GM18519 (cell line): Measurements from ENCODE around the gene NEMP2.

ENCODE experiments used
- ATAC-seq: cut with Tn5 transposase; IDR thresholded peaks from one replicate; pipeline ENCODE4 v1.9.1; 2021; ENCODE audit warnings: mild to moderate bottlenecking, moderate library complexity; ENCODE audit not compliant: unreplicated experiment, low FRiP score

Gene NEMP2

DNA sequence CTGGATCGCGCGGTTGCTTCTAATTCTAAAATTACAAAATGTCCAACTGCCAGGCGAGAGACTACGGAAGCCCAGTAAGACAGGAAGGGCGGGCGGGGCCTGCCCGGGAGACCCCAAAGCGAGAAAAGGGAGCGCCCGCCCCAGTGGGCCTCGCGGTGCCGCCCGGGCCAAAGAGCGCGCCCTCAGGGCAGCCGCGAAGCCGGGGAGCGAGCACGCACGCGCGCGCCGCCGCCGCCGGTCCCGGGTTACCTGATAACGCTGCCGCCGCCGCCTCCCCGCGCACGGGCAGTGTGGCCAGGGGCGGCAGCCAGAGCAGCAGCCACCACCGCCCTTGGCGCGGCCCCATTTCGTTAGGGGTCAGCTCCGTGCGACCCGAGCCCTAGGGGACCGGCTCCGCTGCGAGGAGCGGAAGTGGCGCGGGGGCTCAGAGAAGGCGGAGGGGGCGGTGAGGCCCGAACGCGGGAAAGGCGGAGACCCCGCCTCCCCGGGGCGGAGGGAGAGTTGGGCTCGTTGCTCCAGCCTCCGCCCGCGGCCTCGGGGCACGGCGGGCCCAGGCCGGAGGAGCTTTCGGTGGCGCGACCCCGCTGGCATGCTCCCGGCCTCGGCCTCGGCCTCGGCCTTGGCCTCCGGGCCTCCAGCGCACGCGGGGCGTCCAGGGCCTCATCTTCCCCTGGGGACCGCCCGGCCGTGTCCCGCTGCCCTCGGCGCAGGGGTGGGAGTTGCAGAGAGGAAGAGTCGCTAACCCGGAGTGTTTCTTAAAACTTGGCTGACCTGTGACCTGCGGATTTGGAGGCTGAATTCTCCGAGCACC lies at the start of gene NEMP2:
Gene NEMP2 (minus strand): TSS at position 413 of the 811 bp plus-strand sequence. CDS start 67 bp downstream, at position 346.
- ATAC-seq: peak; percentile 55

DNA sequence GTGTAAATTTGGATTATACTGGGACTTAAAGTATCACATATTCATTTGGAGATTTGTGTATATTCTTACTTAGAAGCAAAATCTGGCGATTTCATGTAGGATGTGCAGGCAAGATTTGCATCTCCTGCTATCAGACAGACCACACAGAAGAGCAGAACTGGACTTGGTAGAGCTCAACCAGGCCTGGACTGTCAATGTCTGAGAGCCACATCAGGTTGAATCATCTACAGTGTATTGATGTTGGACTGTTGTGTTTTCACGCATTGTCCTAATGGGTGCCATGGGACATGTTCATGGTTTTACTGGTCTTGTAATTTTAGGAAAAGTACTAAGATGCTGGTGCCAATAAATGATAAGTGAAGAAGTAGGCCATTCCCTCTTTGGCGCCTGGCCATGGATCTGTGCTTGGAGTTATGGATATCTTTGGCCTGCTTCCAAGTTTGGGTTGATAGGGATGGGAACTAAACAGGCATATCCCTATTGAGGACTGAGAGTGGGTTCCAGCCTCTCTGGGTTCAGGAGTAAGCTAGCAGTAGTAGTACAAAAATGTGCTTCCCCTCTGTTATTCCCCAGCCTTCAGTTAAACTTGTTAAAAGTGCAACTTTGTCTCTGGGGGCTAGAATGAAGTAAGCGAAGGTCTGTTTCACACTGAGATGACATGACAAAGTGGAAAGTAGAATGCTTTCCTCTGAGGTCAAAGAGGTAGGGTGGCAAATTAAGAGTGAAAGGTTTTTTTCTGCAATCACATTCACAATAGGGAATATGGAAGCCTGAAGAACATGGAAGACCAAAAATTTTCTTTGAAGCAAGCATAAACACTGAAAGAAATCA lies 49.2 kb upstream of the NEMP2 start:
- peak; percentile 55 for ATAC-seq

- ATAC-seq: peak; percentile 59
Observed at GRCh38 chr2:190582736-190583506, 48.4 kb upstream of the NEMP2 start.

GRCh38 chr2:190582019-190582418 lies 47.5 kb upstream of the NEMP2 start:
- no peak for ATAC-seq

DNA sequence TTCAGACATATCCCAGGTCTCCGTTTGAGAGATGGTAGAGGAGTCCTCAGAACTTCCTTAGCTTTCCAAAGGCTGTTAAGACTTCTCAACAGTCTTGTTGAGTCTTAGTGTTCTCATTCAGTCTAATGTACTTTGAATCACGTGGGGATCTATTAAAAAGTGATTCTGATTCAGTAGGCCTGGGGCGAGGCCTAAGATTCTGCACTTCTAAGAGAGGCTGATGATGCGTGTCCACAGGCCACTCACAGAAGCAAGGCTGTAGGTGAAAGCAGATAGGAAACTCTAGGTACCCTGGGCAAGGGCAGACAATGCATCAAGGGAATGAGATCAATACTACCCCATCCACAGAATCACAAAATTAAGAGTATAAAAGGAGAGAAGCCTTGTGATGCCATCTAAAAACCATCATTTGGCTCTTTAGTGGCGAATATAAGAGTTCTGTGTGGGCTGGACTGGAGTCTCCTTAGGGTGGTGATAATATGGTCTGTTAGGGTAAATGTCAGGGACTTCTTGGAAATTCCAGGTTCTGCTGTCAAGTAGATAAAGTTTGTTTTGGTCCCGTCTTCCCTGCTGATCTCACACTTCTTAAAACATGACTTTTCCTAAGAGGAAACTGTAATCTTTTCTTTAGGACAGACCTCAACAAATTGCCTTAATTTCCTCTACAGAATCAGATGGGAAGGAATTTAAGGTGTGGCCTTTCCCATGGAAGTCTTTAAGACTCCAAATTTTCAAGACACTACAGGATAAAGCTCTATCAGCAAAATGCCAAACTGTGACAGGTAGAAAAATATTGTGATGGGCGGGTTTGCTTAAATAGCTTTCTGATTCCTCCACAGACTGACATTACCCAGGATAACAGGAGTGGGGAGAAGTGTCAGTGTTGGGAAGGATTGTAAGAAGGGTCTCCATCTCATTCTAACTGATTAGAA lies 45.7 kb upstream of the NEMP2 start:
- no peak for ATAC-seq

GRCh38 chr2:190579058-190579410 lies 44.5 kb upstream of the NEMP2 start:
- ATAC-seq: no peak

DNA sequence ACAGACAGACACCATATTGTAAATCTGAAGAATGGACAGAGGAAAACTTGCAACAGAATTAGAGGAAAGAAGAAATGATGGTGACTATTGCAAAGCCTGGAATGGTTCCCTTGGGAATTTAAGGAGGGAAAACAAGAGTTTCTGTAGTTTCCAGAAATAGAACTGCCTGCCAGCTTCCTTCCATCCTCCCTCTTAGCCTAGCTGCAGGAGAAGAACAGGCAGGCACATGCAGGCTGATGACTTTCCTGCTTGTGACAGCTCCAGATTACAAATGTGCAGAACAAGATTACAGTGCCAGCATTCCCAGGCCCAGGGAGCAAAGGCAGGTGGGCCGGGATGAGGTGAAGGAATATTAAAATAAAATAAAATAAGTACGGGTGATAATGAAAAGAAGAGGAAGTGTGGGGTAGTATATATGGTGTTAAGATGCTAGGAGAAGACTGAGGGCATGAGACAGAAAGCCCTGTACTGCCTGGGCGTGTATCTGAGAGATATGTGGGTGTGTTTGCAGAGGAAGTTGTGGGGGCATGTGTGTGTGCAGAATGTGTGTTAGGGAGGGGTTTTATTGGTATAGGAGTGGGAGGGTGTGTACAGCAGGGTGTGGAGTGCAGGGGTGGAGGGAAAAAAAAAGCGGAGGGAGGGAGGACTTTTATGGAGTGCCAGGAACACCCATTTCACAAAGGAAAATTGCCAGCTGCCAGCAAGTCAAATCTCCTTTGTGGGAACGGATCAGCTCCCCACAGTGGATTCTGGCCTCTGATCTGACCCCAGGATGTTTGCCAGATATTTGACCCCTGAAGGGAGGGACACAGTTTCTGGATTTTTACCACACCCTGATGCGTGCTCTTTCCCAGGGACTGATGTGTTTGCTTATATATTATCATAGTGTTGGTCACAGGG lies 43.9 kb upstream of the NEMP2 start:
- no peak for ATAC-seq

DNA sequence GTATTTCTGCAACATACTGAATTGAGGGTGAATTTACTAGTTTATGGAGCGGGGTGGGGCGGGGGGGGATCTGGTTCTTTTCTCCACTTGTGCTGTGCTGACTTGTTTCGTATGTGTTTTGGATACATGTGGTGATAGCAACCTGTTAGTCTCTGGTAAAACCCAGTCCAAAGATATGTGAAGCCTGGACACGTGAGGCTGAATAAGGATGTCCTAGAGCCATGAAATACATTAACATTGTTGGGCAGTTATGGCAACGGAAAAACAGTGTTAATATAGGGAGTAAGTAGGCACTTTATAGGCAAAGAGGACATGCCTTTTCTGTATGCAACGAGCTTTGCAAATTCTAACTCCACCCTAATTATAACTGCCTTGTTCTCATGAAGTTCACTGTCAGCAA lies 42.1 kb upstream of the NEMP2 start:
- no peak for ATAC-seq

GRCh38 chr2:190575263-190575662 lies 40.7 kb upstream of the NEMP2 start:
- ATAC-seq: no peak

GRCh38 chr2:190574169-190574568 lies 39.6 kb upstream of the NEMP2 start:
- ATAC-seq: no peak

- ATAC-seq: no peak
Observed at GRCh38 chr2:190572246-190572645, 37.7 kb upstream of the NEMP2 start.

- no peak for ATAC-seq
Observed at GRCh38 chr2:190571686-190572085, 37.2 kb upstream of the NEMP2 start.

GRCh38 chr2:190570871-190571270 lies 36.3 kb upstream of the NEMP2 start:
- ATAC-seq: no peak

DNA sequence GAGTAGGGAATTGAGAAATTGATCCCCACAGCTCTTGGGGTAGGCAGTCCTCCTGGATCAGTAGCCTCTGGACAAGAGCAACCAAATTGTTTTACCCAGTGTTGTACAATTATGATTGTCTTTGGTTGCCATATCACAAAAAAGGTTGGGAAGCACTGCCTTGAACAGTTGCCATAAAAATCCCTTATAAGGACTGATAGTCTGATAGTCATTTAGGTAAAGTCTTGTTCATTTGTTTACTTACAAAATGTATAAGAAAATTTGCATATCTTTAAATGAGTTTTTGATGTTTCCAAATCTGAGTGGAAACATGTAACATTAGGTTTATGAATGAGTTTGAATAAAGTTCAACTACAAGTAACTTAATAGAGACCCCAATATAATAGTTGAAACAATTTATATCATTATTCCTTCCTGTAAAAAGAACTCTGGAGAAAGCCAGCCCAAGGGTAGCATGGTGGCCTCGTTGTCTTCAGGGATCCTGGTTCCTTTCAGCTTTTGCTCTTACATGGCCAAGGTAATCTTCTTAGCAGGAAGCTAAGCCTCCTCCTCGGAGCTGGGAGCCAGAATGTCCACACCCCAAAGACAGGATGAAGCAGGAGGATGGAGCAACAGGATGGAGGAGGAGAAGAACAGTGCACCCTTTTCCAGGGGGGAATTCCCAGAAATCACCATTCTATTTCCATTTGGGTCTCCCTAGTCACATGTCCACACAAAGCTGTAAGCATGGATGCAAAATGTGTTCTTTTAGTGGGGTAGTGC lies 35.7 kb upstream of the NEMP2 start:
- no peak for ATAC-seq

DNA sequence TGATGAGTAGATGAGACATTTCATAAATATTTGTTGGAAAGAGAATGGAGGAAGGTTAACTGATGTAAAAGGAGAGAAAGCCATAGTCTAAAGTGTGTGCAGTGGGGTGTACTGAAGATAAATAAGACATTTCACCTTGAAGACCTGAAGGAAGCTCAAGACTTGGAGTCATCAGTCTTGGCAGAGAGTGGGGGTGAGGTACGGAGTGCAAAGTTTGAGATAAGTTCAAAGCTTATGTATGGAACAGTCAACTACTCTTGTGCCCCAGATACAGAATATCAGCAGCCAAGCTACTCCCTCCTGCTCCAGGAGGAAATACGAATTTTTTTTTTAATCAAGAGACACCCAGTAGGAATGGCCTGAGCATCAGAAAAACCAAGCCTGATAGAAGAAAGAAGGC lies 30.3 kb upstream of the NEMP2 start:
- no peak for ATAC-seq

- no peak for ATAC-seq
Observed at GRCh38 chr2:190563646-190564045, 29.1 kb upstream of the NEMP2 start.

- no peak for ATAC-seq
Observed at GRCh38 chr2:190563109-190563508, 28.6 kb upstream of the NEMP2 start.

DNA sequence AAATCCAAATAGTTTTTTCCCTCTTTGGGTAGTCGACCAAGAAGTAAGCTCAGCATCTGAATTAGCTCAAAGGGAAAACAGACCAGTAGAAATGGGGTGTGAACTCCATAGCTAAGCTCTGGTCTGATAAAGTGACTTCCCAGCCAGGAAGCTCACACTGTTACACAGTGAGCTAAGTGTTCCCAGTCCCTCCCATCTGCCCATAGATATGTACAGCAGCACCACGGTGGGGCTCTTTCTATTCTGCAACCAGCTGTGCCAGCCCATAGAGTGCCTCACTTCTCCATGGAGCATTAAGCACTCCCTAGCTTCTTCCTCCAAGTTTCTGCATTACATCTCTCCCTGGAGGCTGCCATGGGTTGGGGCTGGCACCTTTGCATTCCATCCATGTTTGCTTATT lies 27.6 kb upstream of the NEMP2 start:
- ATAC-seq: no peak
